ENCODE results near the gene AJUBA. TPM values are rescaled to one million over a fixed set of nuclear protein-coding genes. Genes with fewer than 3 reads are reported as not detected.
"Not testable (repeated sequence)": the region's sequence is repeated elsewhere in the genome, so short reads cannot be mapped to it uniquely, and the experiment has no call there.

The AJUBA gene
- total RNA-seq, 1 experiment from 2014 or later: 55.5 TPM

DNA sequence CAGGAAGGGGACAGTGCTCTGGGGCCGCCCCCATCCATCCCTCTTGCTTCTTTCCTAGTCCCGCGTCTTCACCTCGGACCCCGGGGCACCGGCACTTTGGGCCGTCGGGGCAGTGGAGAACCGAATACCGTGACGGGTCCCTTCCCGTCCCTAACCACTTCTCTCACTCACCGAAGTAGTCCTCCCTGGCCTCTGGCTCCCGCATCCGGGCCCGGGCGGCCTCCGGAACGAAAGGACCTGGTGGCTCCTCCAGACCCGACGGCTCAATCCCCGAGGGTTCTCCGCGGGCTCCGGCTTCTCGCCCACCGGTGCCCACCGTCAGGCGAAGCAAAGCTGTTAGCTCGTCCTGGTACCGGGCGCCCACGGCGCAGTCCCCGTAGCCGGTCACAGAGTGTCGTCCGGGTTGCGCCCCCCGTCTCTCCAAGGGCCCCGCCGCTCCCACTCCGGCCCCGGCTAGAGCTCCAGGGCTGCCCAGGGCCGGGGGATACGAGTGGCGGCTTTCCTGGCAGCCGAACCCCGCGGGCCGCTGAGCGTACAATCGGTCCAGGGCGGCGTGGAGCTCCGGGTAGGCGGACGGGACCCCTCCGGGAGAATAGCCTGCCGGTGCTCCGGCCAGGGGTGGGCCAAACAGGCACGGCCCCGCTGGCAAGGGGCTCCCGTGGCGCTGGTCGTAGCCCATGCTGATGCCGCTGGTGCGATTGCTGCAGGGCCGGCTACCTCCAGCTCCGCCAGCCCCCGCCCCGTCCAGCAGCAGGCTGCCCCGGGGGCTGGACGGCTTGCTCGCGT is 1.1 kb downstream of the AJUBA start:
- peak; percentile 38 for DNase-seq (ENCODE audit: low read depth)

DNA sequence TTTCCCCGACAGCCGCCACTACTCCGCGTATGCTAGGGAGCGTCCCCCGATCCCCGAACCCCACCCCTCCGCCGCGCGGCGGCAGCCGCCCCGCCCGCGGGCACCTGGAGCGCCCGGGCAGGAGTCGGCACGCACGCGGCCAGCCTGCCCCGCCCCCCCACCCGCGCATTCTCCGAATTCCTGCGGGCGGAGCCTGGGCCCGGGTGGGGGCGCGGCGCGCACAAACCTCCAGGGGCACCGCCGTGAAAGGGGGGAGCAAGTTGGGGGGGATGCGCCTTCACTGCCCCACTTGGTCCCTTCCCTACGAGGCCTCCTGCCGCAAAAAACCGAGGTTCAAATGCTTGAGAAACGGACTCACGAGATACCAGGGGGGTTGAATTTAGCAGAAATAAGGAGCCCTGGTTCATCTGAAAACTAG is 1.7 kb downstream of the AJUBA start:
- peak; percentile 64 for DNase-seq (ENCODE audit: low read depth)

DNA sequence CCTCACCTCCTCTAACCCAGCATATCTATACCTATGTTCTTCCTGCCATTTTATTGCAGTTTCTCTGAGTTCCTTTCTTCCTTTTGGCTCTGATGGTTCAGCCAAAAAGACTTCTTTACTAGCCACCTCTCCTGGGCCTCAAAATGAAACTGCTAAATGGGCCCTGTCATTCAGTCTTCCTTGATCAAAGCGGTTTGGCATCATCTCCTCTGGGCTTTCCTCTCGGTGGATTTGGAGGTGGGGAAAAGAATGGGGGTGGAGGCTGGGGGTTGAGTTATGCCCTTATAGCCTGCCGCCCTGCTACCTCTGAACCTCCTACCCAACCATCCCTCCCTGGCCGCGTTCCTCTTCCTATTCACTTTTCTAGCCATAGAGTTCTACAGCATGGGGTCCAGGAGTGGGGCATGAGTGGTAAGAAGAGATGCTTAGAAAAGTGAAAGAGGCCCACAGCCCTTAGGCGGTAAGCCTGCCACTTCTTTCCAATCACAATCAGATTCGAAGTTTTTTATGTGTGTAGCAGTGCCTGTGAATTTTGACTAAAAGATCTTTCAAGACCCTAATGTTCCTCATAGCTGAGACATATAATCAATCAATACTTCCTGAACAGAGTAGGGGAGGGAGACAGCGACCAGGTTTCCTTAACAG is 2.5 kb downstream of the AJUBA start:
- DNase-seq (ENCODE audit: low read depth): peak; percentile 60

DNA sequence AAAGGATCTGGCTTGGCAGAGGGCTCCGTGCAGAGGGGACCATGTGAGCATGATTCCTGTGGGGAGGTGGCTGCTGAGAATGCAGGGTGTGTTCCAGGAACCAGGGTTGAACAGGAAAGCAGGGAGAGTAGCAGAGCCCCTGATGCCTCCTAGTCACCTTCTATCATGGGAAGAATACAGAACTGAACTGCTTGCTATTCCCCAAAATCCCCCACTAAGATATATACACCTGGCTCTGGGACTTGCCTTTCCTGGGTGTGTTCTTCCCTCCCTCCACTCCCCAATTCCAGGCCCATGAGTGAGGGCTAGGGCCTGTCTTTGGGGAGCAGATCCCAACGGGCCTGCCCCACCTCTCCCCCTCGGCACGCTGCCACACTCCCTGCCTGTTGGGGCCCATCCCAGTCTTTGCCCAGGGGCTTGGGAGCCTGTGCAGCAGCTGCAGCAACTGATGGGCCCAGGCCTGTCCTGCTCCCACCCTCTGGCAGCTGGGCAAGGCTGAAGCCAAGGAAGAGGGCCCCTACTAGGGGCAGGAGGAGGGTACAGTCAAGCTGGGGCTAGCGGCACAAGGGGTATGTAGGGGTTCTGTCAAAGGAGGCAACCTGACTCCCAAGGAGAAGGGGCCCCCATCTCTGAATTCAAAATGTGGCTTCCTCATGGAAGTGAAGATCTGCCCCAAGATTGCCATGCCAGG is 3.2 kb downstream of the AJUBA start:
- peak; percentile 34 for DNase-seq (ENCODE audit: low read depth)

DNA sequence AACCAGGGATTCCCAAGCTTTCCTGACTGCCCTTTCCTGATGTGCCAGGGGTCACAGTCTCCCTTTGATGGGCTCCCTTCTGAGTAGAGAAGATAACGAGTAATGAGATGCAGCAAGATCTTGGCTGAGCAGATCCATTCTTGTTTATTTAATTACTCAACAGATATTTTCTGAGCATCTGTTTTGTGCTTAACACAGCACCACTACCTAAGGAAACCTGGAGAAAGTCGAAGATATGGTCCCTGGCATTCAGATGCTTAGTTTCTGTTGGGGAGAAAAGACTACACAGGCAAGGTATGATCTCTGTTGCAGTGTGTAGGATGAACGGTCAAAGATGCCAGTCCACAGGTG is 3.9 kb downstream of the AJUBA start:
- DNase-seq (ENCODE audit: low read depth): no peak

DNA sequence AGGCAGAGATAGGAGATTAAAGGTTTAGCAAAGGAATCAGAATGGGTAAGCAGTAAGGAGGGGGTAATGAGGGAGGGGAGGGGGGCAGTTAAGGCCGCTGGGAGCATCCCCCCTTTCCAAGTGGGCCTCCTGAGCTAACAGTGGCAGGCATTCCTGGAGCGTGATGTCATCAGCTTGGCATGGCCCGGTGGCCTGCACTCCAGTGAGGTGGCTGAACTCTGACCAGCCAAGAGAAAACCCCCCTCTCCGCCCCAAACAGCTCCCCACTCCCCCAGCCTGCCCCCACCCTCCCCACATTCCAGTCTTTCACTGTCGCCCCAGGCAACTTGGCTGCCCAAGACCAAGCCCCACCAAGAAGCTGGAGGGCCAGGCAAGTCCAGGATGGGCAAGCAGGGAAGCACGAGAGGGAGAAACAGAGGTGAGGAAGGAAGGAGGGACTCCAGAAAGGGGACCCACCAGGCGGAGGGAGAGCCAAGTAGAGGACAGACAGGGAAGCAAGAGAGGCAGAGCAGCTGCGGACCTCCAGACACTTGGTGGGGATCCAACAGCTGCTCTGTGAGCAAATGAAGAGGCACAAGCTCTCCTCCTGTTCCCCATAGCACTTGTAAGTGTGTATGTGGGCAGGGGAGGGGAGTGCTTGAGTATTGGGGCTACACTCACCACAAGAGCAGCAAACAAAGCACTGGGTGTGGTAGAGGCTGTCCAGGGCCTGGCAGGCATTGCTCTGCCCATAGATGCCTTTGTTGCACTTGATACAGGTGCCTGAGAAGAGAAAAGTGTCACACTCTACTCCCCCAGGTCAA is 4.5 kb downstream of the AJUBA start:
- DNase-seq (ENCODE audit: low read depth): peak; percentile 93

DNA sequence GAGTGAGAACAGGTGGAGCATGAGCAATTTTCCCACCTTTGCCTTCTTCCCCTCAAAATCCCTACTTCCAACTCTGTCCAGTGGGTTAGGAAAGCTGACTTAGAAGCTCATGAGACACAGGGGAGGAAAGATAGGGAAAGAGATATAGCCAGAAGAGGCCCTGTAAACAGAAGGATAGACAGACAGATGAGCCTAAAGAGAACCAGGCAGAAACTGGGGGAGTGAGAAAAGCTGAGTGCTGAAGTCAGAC is 5.0 kb downstream of the AJUBA start:
- DNase-seq (ENCODE audit: low read depth): no peak

DNA sequence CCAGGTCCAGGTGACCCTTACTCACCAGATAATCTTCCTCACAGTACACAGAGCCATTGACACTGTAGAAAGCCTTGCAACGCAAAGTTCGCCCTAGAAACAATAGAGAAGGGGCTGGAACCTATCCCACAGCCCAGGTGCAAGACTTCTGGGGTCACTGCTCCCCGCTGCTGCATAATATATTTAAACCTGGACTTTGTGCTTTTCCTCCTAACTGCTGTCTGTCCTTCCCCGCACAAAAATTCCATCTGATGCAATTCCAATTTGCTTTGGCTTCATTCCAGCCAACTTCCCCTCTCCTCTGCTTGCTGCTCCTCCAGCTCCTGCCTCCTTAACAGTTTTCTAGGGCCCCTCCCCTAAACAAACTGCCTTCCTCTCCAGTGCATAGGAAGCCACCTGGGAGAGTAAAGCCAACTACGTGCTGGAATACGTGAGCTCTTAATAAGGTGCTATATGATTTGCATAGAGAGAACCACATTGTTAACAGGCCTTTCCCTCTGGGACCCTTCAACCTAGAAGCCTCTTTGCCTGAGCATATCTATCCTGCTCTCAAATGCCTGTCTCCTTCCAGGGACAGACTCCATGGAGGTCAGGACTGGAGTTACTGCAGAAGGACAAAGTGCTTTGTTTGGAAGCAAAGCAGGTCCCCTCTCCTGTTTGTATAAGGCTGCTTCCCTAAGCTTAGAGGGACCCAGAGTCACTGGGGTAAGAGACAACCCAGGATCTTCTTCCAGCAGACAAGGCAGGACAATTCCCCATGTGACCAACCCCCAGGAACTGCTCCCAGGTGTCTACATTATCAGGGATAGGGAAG is 5.5 kb downstream of the AJUBA start:
- DNase-seq (ENCODE audit: low read depth): peak; percentile 47

DNA sequence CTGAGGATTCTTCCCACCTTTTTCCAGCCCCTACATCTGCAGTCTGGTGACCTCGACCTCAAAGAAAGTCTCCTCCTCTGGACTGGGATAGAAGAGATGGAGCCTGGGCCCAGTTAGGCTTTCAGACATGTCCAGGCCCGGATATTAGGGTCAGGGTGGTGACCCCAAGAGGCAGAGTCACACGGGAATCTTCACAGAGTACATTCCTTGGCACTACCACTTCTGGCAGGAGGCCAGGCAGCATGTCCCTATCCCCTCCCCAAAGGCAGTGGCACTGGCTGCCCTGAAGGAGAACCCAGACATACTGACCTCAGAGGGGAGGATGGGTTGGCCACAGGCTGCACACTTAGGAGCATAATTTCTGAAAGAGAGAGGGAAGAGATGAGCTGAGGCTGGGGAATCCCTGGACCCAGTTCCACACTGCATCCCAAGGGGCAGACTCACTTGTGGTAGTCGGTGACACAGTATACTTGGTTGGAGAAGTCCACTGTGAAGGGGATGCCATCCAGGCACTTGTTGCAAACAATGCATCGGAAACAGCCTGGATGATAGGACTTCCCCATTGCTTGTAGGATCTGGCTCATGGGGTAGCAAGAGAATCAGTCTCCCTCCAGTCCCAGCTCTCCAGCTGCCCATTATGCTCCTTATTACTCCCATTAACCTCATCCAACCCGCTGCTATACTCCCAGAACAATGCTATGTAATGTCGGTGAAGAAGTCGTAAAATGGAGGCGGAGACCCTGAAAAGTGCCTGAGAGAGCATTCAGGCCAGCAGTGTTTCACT is 7.6 kb downstream of the AJUBA start:
- peak; percentile 62 for DNase-seq (ENCODE audit: low read depth)

DNA sequence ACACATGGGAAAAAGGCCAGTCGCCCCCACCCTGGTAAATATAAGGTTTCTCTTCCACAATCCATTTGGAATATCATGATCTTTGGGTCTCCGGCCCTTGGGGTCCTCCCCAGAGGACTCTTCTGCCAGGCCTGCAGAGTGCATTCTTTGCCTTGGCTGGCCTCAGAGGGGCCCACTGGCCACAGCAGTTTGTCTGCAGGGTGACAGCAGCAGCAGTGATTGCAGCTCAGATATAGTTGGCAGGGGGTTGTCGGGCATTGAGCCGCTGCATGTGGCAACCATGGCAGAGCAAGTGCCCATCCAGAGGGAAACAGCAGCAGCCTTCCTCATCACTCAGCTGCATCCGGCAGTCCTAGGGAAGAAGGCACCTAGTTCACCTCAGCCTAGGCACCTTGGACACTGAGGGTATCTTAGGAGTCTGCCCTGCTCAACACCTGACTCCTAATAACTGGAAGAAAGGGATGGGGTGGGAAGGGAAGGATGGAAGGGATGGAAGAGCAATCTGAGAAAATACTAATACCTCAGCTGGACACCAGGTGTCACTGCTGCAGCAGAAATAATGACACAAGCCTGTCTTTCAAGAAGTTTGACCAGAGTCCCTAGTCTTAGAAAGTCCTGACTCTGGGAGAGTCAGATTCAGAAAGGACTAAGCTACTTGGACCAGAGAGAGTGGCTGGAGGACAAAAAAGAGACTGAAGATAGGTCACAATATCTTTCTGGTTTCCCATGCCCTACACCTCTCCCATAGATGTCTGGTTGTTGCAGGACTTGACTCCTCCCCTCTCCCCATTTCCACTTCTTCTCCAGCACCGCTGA is 8.9 kb downstream of the AJUBA start:
- DNase-seq (ENCODE audit: low read depth): peak; percentile 76

DNA sequence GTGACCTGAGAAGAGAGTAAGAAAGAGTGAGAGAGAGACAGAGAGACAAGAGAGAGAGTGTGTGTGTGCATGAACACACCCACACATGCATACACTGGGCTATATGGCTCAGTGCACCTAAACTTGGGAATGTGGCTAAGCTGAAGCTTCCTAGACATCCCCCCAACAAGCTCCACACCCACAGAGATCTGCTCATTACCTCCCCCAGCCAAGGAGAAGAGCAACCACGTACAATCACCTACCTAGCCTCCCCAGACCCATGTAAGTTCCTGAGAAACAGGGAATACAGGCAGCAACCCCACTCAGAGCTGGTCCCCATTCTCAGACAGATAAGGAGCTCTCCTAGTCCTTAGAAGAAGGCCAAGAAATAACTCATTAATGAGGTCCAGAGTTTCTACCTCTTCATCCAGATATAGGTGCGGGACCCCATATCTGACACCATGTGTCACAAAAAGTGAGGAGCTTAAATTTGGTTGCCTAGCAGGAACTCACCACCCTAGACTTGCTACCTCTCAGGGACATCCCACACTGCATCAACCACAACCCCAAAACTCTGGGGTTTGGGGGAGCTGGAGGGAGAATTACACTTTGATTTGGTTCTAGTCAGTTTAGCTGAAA is 9.9 kb downstream of the AJUBA start:
- DNase-seq (ENCODE audit: low read depth): no peak

DNA sequence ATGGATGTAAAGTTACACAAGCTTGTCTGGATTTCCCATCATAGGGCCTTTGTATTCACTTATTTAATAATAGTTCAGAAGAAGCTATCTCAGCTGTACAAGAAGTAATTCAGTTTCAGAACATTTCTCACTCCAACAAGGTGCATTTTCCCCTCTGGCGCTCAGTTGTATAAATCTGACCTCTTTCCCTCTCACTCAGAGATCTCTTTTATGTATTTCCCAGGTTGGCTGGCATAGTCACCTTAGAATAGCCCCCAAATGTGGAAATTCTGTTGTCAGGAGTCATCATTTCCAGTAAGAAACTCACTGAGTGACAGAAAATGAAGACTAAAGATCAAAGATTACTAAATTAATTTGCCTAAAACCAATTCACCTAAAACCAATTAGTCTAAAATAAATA is 11.2 kb downstream of the AJUBA start:
- DNase-seq (ENCODE audit: low read depth): no peak

DNA sequence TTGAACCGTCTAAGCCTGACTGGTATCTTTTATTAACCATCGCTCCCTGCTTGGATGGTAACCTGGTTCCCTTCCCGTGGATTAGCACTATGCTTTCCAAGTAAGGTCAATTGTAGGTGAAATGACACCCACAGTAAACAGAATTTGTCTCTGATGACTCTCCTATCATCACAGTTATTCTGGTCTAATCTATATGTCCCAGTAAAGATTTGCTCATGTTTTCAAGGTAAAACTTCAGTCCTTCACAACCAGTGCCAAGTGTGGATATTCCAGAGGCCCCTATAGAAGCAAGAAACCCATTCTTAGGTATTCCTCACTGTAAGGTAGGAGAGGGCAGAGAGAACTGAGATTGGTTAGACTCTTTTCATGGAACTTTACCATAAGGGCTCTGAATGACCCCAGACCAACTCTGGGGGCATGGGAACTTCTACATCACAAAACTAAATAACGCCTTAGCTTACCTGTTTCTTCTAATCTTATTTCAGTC is 15.5 kb downstream of the AJUBA start:
- DNase-seq (ENCODE audit: low read depth): no peak

DNA sequence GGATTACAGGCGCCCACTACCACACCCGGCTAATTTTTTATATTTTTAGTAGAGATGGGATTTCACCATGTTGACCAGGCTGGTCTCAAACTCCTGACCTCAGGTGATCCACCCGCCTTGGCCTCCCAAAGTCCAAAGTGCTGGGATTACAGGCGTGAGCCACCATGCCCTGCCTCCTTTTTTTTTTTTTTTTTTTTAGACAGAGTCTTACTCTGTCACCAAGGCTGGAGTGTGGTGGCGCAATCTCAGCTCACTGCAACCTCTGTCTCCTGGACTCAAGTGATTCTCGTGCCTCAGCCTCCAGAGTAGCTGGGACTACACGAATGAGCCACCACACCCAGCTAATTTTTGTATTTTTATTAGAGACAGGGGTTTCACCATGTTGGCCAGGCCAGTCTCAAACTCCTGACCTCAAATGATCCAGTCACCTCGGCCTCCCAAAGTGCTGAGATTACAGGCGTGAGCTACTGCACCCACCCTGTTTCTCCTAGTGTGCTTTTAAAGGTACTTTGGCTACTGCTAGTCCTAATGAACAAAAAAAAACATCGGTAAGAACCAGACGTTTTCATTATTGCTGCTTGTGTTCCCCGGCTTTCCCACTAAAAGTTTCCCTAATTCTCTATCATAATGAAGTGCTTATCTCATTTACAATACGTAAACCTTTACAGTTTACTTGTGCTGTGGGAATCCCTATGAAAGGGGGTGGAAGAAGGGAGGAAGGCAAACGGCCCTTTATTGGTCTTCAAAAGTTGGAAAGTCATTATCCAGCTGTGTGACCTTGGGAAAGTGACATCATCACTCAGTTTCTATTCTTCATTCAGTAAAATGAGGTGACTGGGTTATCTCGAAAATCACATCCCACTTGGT is 16.2 kb downstream of the AJUBA start:
- DNase-seq (ENCODE audit: low read depth): not testable (repeated sequence)

DNA sequence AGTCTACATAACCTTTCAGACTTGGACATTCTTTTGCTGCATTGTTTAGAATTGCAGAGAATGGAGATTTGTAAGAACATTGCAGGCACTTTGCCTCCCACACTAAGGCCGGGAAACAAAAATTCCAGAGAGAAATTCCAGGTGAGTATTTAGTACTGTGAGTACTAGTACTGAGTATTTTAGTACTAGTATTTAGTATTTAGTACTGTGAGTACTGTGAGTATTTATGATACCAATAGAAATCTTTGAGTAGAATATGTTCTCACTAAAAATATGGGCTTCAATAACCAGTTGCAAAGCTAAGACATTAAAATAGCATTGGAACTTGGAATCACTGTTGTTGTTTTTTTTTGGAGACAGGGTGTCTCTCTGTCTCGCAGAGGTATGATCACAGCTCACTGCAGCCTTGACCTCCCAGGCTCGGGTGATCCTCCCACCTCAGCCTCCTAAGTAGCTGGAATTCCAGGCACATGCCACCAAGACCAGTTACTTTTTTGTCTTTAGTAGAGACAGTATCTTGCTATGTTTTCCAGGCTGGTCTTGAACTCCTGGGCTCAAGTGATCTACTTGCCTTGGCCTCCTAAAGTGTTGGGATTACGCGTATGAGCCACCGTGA is 20.2 kb downstream of the AJUBA start:
- DNase-seq (ENCODE audit: low read depth): no peak

DNA sequence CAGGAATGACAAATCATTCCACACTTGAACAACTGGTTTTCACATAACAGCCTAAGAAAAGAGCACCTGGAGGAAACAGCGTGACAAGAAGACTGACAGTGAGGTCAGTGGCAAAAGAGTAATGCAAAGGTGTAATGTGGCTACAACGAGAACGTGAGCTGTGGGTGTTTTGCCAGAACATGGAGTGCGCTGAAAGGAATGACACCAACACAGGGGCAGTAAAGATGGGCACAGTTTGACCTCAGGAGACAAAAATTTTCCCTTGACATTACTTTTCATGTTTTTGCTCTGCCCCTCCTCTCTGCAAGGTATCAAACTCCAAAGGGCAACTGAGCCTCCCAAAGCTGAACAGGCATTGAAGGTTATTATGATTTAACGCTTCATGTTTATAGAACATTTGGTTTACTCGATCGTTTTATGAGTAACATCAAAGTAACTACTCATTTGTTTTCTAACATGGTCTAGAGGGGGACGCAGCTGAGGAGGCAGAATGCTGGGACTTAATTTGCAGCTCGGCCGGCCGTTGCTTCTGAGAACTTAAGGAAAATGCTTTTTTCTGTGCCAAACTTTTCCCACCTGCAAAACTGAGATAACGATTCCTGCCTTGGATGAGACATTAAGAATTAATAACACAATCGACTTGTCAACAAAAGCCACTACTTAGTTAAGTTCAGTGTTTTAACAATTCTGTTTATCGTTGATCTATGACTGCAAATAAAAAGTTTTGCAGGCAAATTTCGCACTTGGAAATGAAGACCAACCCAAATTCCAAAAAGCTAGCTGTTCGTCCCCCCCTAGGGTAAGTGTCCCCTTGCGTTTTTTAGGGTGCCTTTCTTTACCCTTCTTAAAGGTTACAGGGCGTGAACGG is 26.4 kb downstream of the AJUBA start:
- DNase-seq (ENCODE audit: low read depth): no peak

DNA sequence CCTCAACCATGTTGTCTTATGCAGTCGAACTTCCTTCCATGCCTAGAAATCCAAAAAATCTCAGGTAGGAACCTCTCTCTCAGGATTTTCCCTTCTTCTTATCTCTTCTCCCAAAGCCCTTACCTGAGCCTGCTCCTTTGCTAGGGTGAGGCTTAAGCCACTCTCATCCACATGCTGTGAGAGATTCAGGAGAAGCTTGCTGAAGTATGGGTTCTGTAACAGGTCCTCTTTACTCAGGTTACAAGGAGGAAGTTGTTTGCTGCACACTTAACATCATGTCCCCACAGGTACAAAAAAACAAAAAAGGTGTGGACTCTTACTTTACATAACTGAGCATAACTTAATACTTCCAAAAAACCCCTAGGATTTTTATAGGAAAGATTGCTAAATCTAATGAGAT is 29.9 kb downstream of the AJUBA start:
- no peak for DNase-seq (ENCODE audit: low read depth)

Data from M059J (cell line).